ENCODE results near the gene SEMA3E.
"Not testable (repeated sequence)": the region's sequence is repeated elsewhere in the genome, so short reads cannot be mapped to it uniquely, and the experiment has no call there.

Gene SEMA3E

DNA sequence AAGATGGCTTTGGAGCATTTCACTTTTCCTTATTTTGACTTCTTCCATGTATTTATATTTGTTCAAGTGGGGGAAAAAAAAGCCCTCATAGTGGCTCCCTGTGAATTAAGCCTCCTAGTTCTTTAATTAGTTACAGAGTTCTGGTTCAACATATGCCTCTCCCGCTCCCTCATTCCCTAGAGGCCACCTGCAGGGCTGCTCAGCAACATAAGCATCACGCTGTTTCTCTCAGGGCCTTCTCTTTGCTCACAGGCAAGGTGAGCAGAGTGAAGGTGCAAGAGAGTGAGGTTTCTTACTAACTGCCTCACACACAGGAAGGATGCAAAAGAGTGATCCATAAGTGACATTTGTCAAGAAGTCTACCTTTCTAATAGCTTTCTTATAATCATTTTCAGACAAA, 196.7 kb downstream of the SEMA3E start:
- DNase-seq (ENCODE audit: low read depth in 2 of 2) = no peak

DNA sequence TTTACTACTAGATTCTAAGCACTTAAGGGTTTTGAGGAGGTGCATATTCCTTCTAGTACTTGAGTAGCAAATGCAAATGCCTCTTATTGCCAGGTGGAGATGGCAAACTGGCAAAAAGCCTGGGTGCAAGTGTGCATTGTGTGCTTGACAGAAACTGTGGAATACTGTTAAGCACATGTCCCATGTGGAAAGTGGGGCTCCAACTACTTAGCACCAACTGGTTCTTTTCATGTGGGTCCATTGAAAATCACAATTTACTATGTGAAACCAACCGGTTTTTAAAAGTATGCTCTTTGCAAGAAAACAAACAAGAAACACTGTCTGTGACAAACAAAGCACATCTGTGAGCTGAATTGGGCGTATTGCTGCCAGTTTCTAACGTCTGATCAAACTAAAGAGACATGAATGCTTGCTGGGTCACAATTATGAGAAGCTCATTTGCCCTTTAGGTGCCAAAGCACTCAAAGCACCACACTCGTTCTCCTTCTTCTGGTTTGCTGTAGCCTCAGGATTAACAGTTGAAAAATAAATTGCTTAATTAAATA, 197.4 kb downstream of the SEMA3E start:
- no peak for DNase-seq (ENCODE audit: low read depth in 2 of 2)

DNA sequence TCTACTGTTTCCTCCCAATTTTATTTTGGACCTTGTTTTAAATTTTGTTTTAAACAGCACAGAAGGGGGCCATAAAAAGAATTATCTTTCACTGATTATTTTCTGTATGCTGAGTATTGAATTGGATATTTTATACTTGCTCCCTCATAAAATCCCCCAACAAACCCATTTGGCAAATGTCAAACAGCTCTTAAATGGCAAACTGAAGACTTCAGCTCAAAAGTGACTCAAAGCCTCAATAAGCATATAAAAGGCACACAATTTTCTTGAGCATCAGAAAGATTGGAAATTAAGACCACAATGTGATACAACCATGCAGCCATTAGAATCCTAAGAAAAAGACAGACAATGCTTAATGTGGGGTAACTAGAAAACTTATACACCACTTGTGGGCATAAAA, 199.2 kb downstream of the SEMA3E start:
- DNase-seq (ENCODE audit: low read depth in 2 of 2) = no peak

DNA sequence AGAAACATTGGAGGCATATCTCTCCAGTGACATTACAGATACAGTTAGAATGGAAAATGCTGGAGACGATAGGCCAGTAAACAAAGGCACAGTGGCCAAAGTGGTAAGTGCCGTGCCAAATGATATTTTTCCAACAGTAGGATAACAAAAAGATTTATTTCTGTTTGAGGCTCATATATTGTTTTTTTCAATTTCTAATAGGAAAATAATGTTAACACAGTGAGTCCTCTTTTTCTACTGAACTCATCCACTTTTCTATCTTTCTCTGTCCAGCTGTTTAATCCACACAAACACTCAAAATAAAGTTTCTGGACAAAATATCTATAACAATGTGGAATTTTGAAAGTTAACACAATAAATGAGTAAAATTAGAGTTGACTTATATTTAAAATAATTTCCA, 201.3 kb downstream of the SEMA3E start:
- no peak for DNase-seq (ENCODE audit: low read depth in 2 of 2)

DNA sequence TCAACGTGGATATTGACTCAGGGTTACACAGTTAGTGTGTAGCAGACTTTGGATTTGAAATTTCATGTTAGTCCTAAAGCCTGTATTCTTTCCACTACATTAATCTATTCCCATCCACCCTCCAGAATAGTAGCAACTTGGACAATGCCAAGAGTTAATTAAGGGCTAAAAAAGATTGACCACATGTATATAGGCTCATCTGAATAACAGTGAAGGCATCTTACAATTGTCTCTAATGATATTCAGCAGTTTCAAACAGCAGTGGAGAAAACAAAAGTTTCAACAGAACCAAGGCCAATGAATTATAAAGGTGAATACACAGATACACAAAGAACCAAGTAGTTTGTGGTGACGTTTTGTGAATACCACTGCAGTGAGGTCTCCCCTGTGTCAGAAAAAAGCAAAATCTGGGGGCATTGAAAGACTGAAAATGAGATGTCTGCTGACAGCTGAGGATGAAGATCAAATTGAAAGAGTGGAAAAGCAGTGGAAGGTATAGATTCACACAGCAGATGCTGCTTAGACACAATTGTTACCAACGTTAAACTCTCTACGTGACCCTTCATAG, 202.8 kb downstream of the SEMA3E start:
- no peak for DNase-seq (ENCODE audit: low read depth in 2 of 2)

DNA sequence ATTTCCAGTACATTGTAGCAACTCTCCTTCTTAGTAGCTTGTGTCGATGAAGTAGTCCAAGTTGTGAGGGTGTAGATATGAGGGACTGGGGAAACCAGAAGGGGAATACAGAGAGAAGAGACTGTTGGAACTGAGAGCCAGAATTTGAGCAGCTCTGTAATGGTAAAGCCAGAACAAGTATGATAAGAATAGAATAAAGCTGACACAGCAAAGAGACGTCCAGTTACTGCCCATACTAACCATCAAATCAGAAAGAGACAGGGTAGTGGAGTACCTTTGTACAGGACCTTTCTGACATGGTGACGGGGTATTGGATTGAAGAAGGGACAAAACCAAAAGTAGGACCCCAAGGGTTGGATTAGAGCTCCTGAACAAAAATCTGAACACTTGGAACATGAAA, 206.0 kb downstream of the SEMA3E start:
- no peak for DNase-seq (ENCODE audit: low read depth in 2 of 2)

DNA sequence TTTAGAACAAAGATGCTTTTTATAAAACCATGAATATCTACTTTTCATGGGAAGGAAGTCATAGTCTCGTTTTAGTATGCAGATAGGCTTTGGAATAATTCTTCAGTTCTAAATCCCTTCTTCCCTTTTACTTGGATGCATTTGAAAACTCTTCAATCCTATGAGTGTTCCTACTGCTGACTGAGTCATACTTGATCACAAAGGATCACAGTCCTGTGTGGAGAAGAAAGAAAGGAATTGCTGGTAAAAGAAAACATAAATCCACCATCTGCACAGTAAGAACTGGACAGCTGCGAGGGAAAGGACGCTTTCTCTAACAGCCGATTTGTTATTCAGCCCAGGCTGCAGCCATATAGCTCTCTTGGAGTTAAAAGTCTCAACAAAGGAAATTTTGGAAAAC, 209.9 kb downstream of the SEMA3E start:
- no peak for DNase-seq (ENCODE audit: low read depth in 2 of 2)

DNA sequence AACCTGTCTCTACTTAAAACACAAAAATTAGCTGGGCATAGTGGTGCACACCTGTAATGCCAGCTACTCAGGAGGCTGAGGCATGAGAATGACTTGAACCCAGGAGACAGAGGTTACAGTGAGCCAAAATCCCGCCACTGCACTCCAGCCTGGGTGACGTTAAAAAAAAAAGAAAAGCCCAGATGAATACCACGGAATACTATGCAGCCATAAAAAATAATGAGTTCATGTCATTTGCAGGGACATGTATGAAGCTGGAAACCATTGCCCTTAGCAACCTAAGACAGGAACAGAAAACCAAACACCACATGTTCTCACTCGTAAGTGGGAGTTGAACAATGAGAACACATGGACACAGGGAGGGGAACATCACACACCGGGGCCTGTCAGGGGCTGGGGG, 218.7 kb downstream of the SEMA3E start:
- not testable (repeated sequence) for DNase-seq (ENCODE audit: low read depth in 2 of 2)

DNA sequence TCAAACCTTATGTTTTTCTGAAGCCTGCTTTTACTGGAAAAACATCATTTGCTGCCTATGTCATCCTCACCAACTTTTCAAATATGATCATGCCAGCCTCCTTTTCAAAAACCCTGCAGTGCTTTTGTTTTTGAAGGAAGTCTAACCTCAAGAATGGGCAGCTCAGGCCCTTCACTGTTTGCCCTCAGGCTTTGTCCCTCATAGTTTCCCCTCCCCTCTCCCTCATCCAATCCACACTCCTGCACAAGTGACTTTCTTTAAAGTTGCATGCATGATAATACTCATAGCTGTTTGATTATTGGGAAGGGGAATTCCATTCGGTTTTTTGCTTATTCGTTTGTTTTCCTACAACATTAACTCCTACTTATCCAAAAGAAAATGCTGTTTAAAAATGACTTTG, 219.4 kb downstream of the SEMA3E start:
- no peak for DNase-seq (ENCODE audit: low read depth in 2 of 2)

DNA sequence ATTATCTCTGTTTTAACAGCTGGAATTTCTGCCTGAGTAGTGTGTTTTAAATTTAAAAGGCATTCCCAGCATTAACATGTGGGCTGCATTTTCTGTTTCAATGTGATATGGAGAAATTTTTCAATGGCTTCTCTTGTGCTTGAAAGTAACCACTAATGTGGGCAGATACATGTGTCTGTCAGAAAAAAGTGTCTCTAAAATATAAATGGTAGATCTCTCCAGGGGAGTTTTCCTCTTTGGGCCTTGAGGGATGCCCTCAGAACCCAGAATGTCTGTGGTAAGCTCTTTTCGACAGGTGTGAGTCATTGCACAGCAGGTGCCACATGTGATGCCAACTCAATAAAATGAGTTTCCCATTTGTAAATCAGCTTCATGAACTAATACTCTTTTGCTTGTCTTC, 221.1 kb downstream of the SEMA3E start:
- DNase-seq (ENCODE audit: low read depth in 2 of 2) = no peak

DNA sequence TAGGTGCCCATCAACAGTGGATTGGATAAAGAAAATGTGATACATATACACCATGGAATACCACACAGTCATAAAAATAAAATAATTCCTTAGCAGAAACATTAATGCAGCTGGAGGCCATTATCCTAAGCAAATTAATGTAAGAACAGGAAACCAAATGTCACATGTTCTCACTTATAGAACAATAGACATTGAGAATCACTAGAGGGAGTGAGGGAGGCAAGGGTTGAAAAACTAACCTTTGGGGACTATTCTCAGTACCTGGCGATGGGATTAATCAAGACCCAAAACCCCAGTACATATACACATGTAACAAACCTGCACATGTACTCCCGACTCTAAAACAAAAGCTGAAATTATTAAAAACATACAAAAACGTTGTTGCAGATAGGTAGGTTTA, 222.6 kb downstream of the SEMA3E start:
- no peak for DNase-seq (ENCODE audit: low read depth in 2 of 2)

DNA sequence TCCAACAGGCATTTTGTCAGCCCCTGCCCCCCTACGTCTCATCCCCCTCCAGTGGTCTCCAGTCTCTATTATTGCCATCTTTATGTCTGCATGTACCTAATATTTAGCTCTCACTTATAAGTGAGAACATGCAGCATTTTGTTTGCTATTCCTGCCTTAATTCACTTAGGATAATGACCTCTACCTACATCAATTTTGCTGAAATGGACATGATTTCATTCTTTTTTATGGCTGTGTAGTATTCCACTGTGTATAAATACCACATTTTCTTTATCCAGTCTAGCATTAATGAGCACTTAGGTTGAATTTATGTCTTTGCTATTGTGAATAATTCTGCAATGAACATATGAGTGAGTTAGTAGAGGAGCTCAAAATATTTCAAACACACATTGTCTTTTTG, 229.9 kb downstream of the SEMA3E start:
- no peak for DNase-seq (ENCODE audit: low read depth in 2 of 2)

DNA sequence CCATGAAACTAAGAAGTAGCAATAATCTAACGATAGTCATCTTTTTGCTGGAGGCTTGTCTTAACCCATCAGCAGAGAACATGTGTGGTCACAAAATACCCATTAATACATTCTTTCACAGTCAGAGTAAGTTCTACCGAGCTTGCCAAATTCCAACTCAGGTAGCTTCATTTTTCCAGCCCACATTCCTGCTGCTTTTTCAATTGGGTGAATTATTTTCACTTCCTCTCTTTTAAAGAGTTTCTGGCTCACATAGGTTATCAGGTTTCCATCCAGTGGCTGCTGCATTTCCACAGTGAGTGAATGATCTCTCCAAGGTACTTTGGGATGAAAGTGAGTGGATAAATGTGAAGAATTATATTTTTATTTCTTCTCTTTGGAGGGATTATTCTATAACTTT, 233.1 kb downstream of the SEMA3E start:
- DNase-seq (ENCODE audit: low read depth in 2 of 2) = no peak

DNA sequence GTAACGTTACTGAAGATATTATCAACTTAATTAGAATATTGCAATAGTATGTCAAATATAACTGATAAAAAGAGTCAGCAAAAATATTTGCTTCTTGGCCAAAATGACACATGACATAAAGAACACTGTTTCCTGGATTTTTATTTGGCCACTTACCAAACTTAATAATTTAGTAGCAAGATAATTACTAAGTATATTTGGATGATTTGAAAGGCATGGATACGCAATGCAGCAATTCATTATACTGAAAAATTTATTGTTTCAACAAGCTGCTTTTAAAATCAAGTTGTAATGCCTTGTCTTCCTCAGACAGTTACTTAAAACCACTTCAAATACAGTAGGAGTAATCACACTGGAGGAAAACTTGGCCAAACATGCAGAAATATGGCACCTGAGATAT, 234.0 kb downstream of the SEMA3E start:
- no peak for DNase-seq (ENCODE audit: low read depth in 2 of 2)

DNA sequence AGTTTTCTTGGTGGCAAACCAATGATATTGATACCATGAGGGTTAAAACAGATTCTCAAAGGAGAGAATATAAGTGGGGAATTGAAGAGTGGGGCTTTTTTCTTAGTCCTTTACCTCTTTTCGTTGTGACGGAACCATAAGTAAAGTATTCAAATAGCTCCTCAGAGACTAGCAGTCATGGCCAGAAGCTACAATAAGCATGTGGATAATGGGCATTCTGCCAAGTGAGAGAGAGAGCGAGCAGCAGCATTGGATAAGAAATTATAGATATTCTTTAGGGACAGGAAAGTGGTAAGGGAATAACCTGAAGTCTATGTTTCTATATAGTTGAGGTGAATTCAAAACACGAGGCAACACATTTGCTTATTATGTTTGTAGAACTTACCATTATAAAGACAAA, 235.1 kb downstream of the SEMA3E start:
- DNase-seq (ENCODE audit: low read depth in 2 of 2) = no peak

DNA sequence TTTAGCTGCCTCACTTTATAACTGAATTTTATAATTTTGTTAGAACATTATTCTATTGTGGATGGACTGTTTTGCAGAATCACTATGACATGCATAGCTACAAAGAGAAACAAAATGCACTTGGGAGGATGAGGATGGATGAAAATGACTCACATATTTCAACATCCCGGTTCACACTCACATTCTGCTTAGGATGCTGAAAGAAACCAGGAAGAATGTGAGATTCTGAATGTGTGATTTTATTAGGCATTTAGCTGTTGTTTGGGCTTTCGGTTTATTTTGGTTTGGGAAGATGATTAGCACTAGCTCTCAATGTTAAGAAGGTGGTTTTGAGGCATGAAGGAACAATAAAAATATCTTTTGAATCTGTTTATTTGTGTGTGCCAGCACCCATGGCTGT, 235.5 kb downstream of the SEMA3E start:
- no peak for DNase-seq (ENCODE audit: low read depth in 2 of 2)

DNA sequence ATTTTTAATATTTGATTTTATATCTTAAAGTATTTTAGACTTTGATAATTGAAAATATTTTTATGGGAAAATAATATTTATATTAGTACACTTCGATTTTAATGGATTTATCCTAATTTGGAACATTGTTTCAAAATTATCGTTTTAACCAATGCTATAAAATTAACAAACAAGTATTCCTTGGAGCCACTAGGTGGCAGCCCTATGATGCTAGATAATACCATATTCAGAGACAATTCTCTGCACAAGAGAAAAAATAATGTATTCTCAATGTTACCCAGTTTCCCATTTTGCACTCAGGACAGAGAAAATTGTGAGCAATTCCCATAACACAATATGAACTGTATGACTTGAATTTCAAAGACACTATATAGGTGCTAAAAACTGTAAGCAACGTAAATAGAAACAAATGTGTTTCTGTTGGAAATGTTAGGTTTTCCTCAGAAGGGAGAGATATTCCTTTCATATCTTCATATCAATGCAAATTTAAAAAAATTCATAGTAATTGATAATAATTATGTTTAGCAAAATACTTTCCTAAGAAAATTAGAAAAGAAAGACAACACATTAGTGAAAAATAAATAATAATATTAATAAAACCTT, 237.8 kb downstream of the SEMA3E start:
- DNase-seq (ENCODE audit: low read depth in 2 of 2) = no peak

DNA sequence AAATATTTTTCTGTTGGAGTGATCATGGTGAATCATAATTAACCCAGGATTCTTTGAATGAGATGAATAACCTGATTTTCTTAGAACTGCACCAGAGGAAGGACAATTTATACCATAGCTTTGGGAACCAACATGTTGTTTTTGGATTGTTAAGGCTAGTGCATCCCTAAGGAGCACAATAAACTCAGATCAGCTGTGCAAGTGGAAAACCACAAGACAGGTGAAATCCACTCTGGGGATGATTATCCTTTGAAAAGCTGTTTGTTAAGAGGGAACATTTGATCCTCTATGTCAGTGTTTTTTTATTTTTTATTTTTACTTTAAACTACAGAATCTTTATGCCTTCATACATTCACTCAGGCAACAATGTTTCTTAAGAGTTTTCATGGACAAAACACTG, 254.2 kb downstream of the SEMA3E start:
- DNase-seq (ENCODE audit: low read depth in 2 of 2) = no peak

DNA sequence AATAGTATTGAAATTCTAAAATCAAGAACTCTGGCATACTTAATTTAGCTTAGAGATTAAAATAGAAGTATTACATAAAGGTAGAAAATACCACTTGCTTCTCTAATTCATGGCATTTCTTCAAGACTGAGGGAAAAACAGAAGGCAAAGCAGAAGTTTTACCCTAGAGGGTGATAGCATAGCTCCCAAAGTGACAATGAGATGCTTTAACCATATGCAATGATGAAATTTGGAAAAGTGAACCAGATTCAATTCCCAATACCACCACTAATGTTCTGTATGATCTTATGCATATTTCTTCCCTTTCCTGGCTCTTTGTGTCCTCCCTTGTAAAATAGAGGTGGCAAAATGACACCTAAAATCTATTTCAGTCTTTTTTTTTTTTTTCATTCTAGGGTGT, 260.5 kb downstream of the SEMA3E start:
- no peak for DNase-seq (ENCODE audit: low read depth in 2 of 2)

DNA sequence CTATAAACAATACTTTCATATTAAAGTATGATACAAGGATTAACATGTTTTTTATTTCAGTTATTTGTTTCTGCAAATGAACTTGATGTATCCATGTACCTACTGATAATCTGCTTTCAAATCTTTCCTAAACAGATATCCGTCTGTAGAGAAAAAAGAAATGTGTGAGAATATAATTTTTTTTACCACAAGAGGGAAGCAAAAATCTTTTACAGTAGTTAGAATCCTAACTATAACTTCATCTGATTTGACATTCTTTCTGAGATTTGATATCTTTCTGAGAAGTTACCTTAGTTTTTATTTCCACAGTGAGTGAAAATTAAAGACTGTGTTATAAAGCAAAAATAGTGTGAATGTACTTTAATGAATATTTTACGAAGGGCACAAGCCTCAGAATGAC, 282.3 kb downstream of the SEMA3E start:
- no peak for DNase-seq (ENCODE audit: low read depth in 2 of 2)

DNA sequence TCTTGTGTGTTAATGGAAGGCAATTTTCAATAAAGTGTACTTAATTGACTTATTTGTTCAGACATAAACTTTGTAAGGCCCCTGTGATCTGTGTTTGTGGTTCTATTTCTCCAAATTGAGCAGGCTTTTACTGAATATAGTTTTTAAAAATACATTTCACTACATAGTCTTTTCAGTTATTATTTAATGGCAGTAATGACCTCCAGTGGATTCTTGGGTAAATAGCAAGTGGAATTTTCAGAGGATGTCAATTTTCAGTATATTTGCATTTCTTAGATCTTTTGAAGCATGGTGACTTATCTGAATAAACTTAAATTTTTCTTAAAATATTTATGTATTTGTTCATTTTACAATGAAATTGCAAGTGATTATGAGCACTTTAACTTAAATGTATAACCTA, 283.2 kb downstream of the SEMA3E start:
- DNase-seq (ENCODE audit: low read depth in 2 of 2) = no peak

DNA sequence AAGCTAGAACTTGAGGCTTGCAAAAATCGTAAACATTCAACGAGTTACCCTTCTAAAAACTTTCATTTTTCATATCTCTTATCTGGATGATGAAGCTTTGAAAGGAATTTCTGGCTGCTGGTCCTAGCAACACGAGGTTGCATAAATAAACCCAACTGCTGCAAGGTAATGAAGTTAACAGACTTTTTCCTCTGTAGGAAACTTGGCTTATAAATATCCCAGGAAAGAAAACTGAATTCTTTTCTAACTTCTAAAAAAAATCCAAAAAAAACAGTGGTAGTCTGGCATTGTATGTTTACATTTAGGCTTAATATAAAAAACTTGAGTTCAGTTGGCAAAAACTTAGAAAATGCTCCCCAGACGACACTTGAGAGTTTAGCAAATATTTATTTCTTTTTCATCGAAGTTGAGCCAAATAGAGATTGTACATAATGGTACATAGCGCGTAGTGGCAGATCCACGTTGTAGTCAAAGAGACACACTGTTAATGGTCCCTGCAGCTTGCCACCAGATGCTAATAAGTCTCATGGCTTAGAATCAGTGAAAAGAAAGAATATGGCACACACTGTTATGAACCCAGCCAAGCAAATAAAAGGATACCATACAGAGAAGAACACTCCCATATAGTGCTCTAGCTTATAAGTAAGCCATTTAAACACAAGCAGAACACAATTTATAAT, 285.9 kb downstream of the SEMA3E start:
- DNase-seq (ENCODE audit: low read depth in 2 of 2) = no peak

DNA sequence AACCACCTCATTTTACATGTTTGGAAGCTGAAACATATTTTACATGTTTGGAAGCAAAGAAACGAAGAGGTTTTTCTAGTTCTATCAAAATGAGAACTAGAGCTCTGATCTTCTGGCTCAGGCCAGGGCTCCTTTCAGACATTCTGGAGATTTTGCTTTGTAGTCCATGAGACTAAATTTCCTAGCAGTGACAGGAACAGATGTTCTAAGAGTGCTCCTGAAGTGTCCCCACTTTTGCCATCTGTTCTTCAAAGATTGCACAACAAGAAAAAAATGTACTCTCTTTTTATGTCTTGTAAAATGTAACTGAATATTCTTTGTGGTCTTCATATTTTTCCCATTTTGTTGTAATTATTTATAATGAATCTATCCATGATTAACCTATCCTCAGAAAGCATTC, 289.8 kb downstream of the SEMA3E start:
- no peak for DNase-seq (ENCODE audit: low read depth in 2 of 2)
